Mesendoderm (in vitro differentiated cells): Measurements from ENCODE around the gene CFAP57.

ENCODE experiments used
- DNase-seq: peaks from one replicate; pipeline ENCODE4 v3.0.0; 2013
- H2AK5ac ChIP-seq: 2 replicates; pipeline ENCODE4 v1.6.1; 2013; ENCODE audit warnings: low read length, inconsistent platforms
- H2BK120ac ChIP-seq: 2 replicates; pipeline ENCODE4 v1.6.1; 2013; ENCODE audit warnings: low read depth, mild to moderate bottlenecking, low read length, moderate library complexity, mixed read lengths
- H2BK15ac ChIP-seq: replicated peaks from 2 replicates; pipeline ENCODE4 v1.6.1; 2013; ENCODE audit warnings: low read depth, mild to moderate bottlenecking, moderate library complexity
- H2BK5ac ChIP-seq: 2 replicates; pipeline ENCODE4 v1.6.1; 2013; ENCODE audit warnings: low read length, inconsistent platforms
- H3K18ac ChIP-seq: 2 replicates; pipeline ENCODE4 v1.6.1; 2013; ENCODE audit warnings: mild to moderate bottlenecking, low read length, mixed read lengths
- H3K23ac ChIP-seq: one replicate; pipeline ENCODE4 v1.6.1; 2013; ENCODE audit warnings: low read length
- H3K27ac ChIP-seq: 2 replicates; pipeline ENCODE4 v1.5.1; 2013; ENCODE audit warnings: low read depth, mild to moderate bottlenecking, inconsistent platforms, low read length, moderate library complexity
- H3K27me3 ChIP-seq: 2 replicates; pipeline ENCODE4 v1.6.1; 2013; ENCODE audit warnings: low read length, control low read depth, mild to moderate bottlenecking, inconsistent platforms; ENCODE audit not compliant: insufficient read depth, poor library complexity
- H3K36me3 ChIP-seq: 2 replicates; pipeline ENCODE4 v1.6.1; 2013; ENCODE audit warnings: low read length, inconsistent platforms; ENCODE audit not compliant: control insufficient read depth, insufficient read depth
- H3K4ac ChIP-seq: one replicate; pipeline ENCODE4 v1.6.1; 2013; ENCODE audit warnings: low read depth, mild to moderate bottlenecking, low read length, moderate library complexity
- H3K4me1 ChIP-seq: 2 replicates; pipeline ENCODE4 v1.6.1; 2013; ENCODE audit warnings: low read depth, low read length, inconsistent platforms; ENCODE audit not compliant: control insufficient read depth
- H3K4me2 ChIP-seq: 2 replicates; pipeline ENCODE4 v1.6.1; 2013; ENCODE audit warnings: low read length
- H3K4me3 ChIP-seq: 2 replicates; pipeline ENCODE4 v1.5.1; 2013; ENCODE audit warnings: mild to moderate bottlenecking, low read length
- H3K56ac ChIP-seq: one replicate; pipeline ENCODE4 v1.6.1; 2013; ENCODE audit warnings: low read length
- H3K79me1 ChIP-seq: 2 replicates; pipeline ENCODE4 v1.6.1; 2013; ENCODE audit warnings: low read length, inconsistent platforms
- H3K79me2 ChIP-seq: 2 replicates; pipeline ENCODE4 v1.6.1; 2013; ENCODE audit warnings: mild to moderate bottlenecking, low read length; ENCODE audit not compliant: control insufficient read depth, insufficient read depth
- H3K9ac ChIP-seq: 2 replicates; pipeline ENCODE4 v1.6.1; 2013; ENCODE audit warnings: low read length, inconsistent platforms
- H4K5ac ChIP-seq: one replicate; pipeline ENCODE4 v1.6.1; 2013; ENCODE audit warnings: low read length
- H4K8ac ChIP-seq: one replicate; pipeline ENCODE4 v1.6.1; 2013; ENCODE audit warnings: low read depth, mild to moderate bottlenecking, control low read depth, low read length, moderate library complexity
- WGBS: extraction: QIAGEN DNeasy Blood & Tissue Kit; methylation state at CpG from one replicate; pipeline ENCODE4 v1.1.7; 2013; ENCODE audit warnings: low lambda C conversion rate, missing lambda C conversion rate; ENCODE audit not compliant: insufficient coverage; ENCODE audit errors: extremely low coverage; 5-methylcytosine and 5-hydroxymethylcytosine counted together

Gene CFAP57

DNA sequence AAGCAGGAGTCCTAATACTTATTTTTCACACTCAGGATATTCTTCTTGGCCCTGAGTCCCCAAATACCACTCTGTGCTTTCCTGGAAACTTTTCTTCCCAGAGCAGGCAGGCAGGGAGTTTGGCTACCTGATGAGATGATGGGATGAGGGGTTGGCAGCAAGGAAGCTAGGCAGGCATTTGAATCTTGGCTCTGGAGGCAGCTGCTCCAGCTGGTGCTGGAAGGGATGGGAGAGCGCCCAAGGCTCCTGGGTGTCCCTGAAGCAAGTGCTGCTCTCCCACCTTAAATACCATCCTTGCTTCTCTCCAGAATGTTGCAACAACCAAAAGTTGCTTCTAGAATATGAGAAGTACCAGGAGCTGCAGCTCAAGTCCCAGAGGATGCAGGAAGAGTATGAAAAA, 49.7 kb downstream of the CFAP57 start:
- H2BK120ac ChIP-seq, result no peak overlapping the region
- no peak overlapping the region for H3K4me3 ChIP-seq
- no peak overlapping the region for H4K5ac ChIP-seq
- no peak overlapping the region for H3K4ac ChIP-seq
- H2AK5ac ChIP-seq, result no peak overlapping the region
- H3K18ac ChIP-seq, result no peak overlapping the region
- H3K23ac ChIP-seq, result no peak overlapping the region
- H3K4me1 ChIP-seq, result no peaks in the 10 kb centered on the region
- no peaks in the 10 kb centered on the region for H3K79me1 ChIP-seq
- H2BK5ac ChIP-seq, result no peak overlapping the region
- H3K79me2 ChIP-seq, result no peaks in the 10 kb centered on the region
- no peak overlapping the region for H3K27ac ChIP-seq
- no peak overlapping the region for H3K56ac ChIP-seq
- no peaks in the 10 kb centered on the region for H3K27me3 ChIP-seq
- no peaks in the 10 kb centered on the region for H3K36me3 ChIP-seq
- H2BK15ac ChIP-seq, result no peak overlapping the region
- WGBS, result no CpG with 5 or more reads among the region's 1 CpG
- no peak for DNase-seq
- no peak overlapping the region for H4K8ac ChIP-seq
- H3K9ac ChIP-seq, result no peak overlapping the region
- H3K4me2 ChIP-seq, result no peak overlapping the region

- H3K4me2 ChIP-seq, result no peak overlapping the region
- DNase-seq, result no peak
- no peaks in the 10 kb centered on the region for H3K79me2 ChIP-seq
- H3K4ac ChIP-seq, result no peak overlapping the region
- WGBS, result no CpG with 5 or more reads among the region's 9 CpGs
- no peak overlapping the region for H2BK120ac ChIP-seq
- H3K27ac ChIP-seq, result no peak overlapping the region
- no peak overlapping the region for H2BK15ac ChIP-seq
- no peak overlapping the region for H3K23ac ChIP-seq
- peaks cover 5% of the 10 kb centered on the region for H3K4me1 ChIP-seq
- no peak overlapping the region for H3K4me3 ChIP-seq
- no peak overlapping the region for H2AK5ac ChIP-seq
- H2BK5ac ChIP-seq, result no peak overlapping the region
- H4K8ac ChIP-seq, result no peak overlapping the region
- H3K18ac ChIP-seq, result no peak overlapping the region
- no peak overlapping the region for H4K5ac ChIP-seq
- H3K56ac ChIP-seq, result no peak overlapping the region
- H3K9ac ChIP-seq, result no peak overlapping the region
- H3K27me3 ChIP-seq, result no peaks in the 10 kb centered on the region
- H3K79me1 ChIP-seq, result no peaks in the 10 kb centered on the region
- no peaks in the 10 kb centered on the region for H3K36me3 ChIP-seq
Observed at GRCh38 chr1:43222879-43223278, 50.7 kb downstream of the CFAP57 start.

DNA sequence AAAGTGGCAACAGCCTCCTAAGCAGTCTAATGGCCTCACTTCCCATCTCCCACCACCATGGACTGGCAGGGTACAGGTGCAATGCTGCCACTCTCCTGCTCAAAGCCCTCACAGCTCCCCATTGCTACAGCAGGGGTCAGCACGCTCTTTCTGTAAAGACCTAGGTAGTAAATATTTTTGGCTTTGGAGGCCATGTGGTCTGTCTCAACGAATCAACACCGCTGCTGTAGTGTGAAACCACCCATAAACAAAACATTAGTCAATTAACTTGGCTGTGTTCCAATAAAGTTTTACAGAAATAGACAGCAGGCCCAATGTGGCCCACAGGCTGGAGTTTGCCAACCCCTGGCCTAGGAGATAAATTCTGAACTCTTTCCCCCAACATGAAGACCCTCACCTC, 53.0 kb downstream of the CFAP57 start:
- Histone ChIP-seq H2BK120ac (no peak overlapping the region), H3K4me3 (no peak overlapping the region), H3K4me1 (peaks cover 6% of the 10 kb centered on the region), H2BK15ac (no peak overlapping the region), H2AK5ac (no peak overlapping the region), H3K4ac (no peak overlapping the region), H3K79me2 (no peaks in the 10 kb centered on the region), H3K36me3 (no peaks in the 10 kb centered on the region), H3K79me1 (no peaks in the 10 kb centered on the region), H4K8ac (no peak overlapping the region), H3K27ac (no peak overlapping the region), H3K56ac (no peak overlapping the region), H3K27me3 (no peaks in the 10 kb centered on the region), H3K4me2 (no peak overlapping the region), H2BK5ac (no peak overlapping the region), H3K23ac (no peak overlapping the region), H3K9ac (no peak overlapping the region), H3K18ac (no peak overlapping the region), H4K5ac (no peak overlapping the region)
- no CpG with 5 or more reads among the region's 3 CpGs for WGBS
- no peak for DNase-seq

- no peaks in the 10 kb centered on the region for H3K79me1 ChIP-seq
- H3K18ac ChIP-seq, result no peak overlapping the region
- no peaks in the 10 kb centered on the region for H3K27me3 ChIP-seq
- no peak overlapping the region for H2BK5ac ChIP-seq
- peak; percentile 91 for DNase-seq
- no peak overlapping the region for H3K4ac ChIP-seq
- H4K5ac ChIP-seq, result no peak overlapping the region
- H3K56ac ChIP-seq, result peak overlapping the region; percentile 51
- H3K4me1 ChIP-seq, result peaks cover 6% of the 10 kb centered on the region
- H4K8ac ChIP-seq, result no peak overlapping the region
- H3K23ac ChIP-seq, result no peak overlapping the region
- no peak overlapping the region for H2AK5ac ChIP-seq
- no peaks in the 10 kb centered on the region for H3K79me2 ChIP-seq
- no peak overlapping the region for H3K4me3 ChIP-seq
- no peak overlapping the region for H3K9ac ChIP-seq
- WGBS, result no CpG with 5 or more reads among the region's 10 CpGs
- no peak overlapping the region for H2BK120ac ChIP-seq
- H3K27ac ChIP-seq, result no peak overlapping the region
- H3K36me3 ChIP-seq, result no peaks in the 10 kb centered on the region
- H2BK15ac ChIP-seq, result no peak overlapping the region
- H3K4me2 ChIP-seq, result no peak overlapping the region
Observed at GRCh38 chr1:43227143-43227764, 55.1 kb downstream of the CFAP57 start.

GRCh38 chr1:43229826-43230780, 58.0 kb downstream of the CFAP57 start:
- H3K36me3 ChIP-seq, result no peaks in the 10 kb centered on the region
- no peak overlapping the region for H3K18ac ChIP-seq
- H3K27me3 ChIP-seq, result no peaks in the 10 kb centered on the region
- peaks cover 6% of the 10 kb centered on the region for H3K4me1 ChIP-seq
- H3K79me1 ChIP-seq, result no peaks in the 10 kb centered on the region
- H4K5ac ChIP-seq, result no peak overlapping the region
- H3K9ac ChIP-seq, result no peak overlapping the region
- no peak overlapping the region for H3K4me2 ChIP-seq
- H2AK5ac ChIP-seq, result no peak overlapping the region
- no CpG with 5 or more reads among the region's 6 CpGs for WGBS
- H3K4ac ChIP-seq, result no peak overlapping the region
- no peak overlapping the region for H4K8ac ChIP-seq
- H2BK120ac ChIP-seq, result no peak overlapping the region
- no peak for DNase-seq
- H3K79me2 ChIP-seq, result no peaks in the 10 kb centered on the region
- H3K23ac ChIP-seq, result no peak overlapping the region
- no peak overlapping the region for H3K56ac ChIP-seq
- no peak overlapping the region for H3K27ac ChIP-seq
- H2BK5ac ChIP-seq, result no peak overlapping the region
- H3K4me3 ChIP-seq, result no peak overlapping the region
- H2BK15ac ChIP-seq, result no peak overlapping the region
